GM12878 (cell line): ENCODE data around the gene DIS3L2. TPM values are rescaled to one million over a fixed set of nuclear protein-coding genes. Genes with fewer than 3 reads are reported as not detected.
A peak's percentile ranks its signal among the peaks of the same experiment; 100 is the strongest.
"Not testable (repeated sequence)": the region's sequence is repeated elsewhere in the genome, so short reads cannot be mapped to it uniquely, and the experiment has no call there.

Source experiments
- ATAC-seq: fragments of 200-7000 bp; cut with Tn5 transposase; 3 replicates; pipeline ENCODE4 v1.9.1; 2020; ENCODE audit warnings: mild to moderate bottlenecking, moderate library complexity
- BruUV-seq: library from RNA; stranded (reverse); fragments of 400-500 nt; replicated peaks from 2 replicates; lab custom pipeline; 2021; lab: Mats Ljungman, UMichigan
- CTCF ChIA-PET: fragments of 300-600 bp; sonication (Branson Sonifier 250); formaldehyde crosslinking; extraction: SDS; loops from one replicate; lab custom pipeline; 2021; ENCODE audit warnings: inconsistent platforms; lab: Yijun Ruan, JAX
- POLR2A ChIA-PET: fragments of 350-600 bp; formaldehyde crosslinking; extraction: SDS; loops from one replicate; lab custom pipeline; 2021; ENCODE audit warnings: inconsistent platforms; lab: Charles Lee
- RAD21 ChIA-PET: fragments of 300-600 bp; sonication (Branson Sonifier 250); formaldehyde crosslinking; loops from one replicate; lab custom pipeline; 2023; ENCODE audit warnings: antibody characterized with exemption; ENCODE audit not compliant: unreplicated experiment; lab: Charles Lee
- SMC1A ChIA-PET: fragments of 300-600 bp; sonication (Branson Sonifier 250); formaldehyde crosslinking; loops from one replicate; lab custom pipeline; 2023; ENCODE audit not compliant: unreplicated experiment, uncharacterized antibody; lab: Charles Lee
- DNase-seq: peaks from one replicate; pipeline ENCODE4 v3.0.0-alpha.2; 2011; ENCODE audit warnings: low read depth, low spot score
- FAIRE-seq: peaks from 3 replicates; lab custom pipeline; 2011; peaks lifted over from hg19 to GRCh38; lab: Jason Lieb, UNC
- H2AFZ ChIP-seq: 2 replicates; pipeline ENCODE4 v1.6.0; 2011; ENCODE audit warnings: low read depth, low read length, control low read depth; ENCODE audit not compliant: control insufficient read depth
- H3K27ac ChIP-seq: 2 replicates; pipeline ENCODE4 v1.5.1; 2011; ENCODE audit warnings: control low read depth; ENCODE audit not compliant: control insufficient read depth, insufficient read depth
- H3K27me3 ChIP-seq, 2 experiments: replicated peaks in 1 of 2; 2 replicates each; pipeline versions ENCODE4 v1.6.0 to v1.6.1; 2011; ENCODE audit warnings: low read length in 1 of 2; ENCODE audit not compliant: control insufficient read depth in 2 of 2, insufficient read depth in 2 of 2
- H3K36me3 ChIP-seq, 2 experiments: 2 replicates each; pipeline ENCODE4 v1.5.1; 2011; ENCODE audit warnings: low read length in 1 of 2; ENCODE audit not compliant: control insufficient read depth in 2 of 2, insufficient read depth in 2 of 2
- H3K4me1 ChIP-seq: 2 replicates; pipeline ENCODE4 v1.6.1; 2011; ENCODE audit warnings: mild to moderate bottlenecking, low read length, moderate library complexity, mixed read lengths; ENCODE audit not compliant: control insufficient read depth, insufficient read depth
- H3K4me2 ChIP-seq: 2 replicates; pipeline ENCODE4 v1.6.0; 2011; ENCODE audit warnings: control low read depth; ENCODE audit not compliant: control insufficient read depth, insufficient read depth
- H3K4me3 ChIP-seq: fragments of 200-600 bp; sonication (generic); 2 replicates; pipeline ENCODE4 v1.5.1; 2016
- H3K79me2 ChIP-seq: 2 replicates; pipeline ENCODE4 v1.6.0; 2011; ENCODE audit warnings: low read length; ENCODE audit not compliant: control insufficient read depth, insufficient read depth
- H3K9ac ChIP-seq: 2 replicates; pipeline ENCODE4 v1.8.0; 2011; ENCODE audit warnings: low read length, control low read depth, mixed read lengths; ENCODE audit not compliant: control insufficient read depth, insufficient read depth
- H3K9me3 ChIP-seq: replicated peaks from 3 replicates; pipeline ENCODE4 v1.5.1; 2011; ENCODE audit warnings: mild to moderate bottlenecking, low read length; ENCODE audit not compliant: control insufficient read depth, insufficient read depth
- H4K20me1 ChIP-seq: 2 replicates; pipeline ENCODE4 v1.6.0; 2011; ENCODE audit not compliant: control insufficient read depth, insufficient read depth
- ATF7 ChIP-seq: fragments of 450-650 bp; IDR thresholded peaks from 2 replicates; pipeline ENCODE4 v1.6.1; 2016; ENCODE audit warnings: low read depth, mild to moderate bottlenecking
- FOXM1 ChIP-seq: IDR thresholded peaks from 2 replicates; pipeline ENCODE4 v1.6.1; 2012; ENCODE audit warnings: low read depth, mild to moderate bottlenecking, inconsistent platforms, low read length, moderate library complexity
- HCFC1 ChIP-seq: fragments of 150-350 bp; IDR thresholded peaks from 2 replicates; pipeline ENCODE4 v1.6.1; 2014; ENCODE audit warnings: low read length
- POU2F2 ChIP-seq: IDR thresholded peaks from 3 replicates; pipeline ENCODE4 v1.6.1; 2011; ENCODE audit warnings: low read depth, mild to moderate bottlenecking, low read length, borderline replicate concordance
- RAD51 ChIP-seq: fragments of 450-650 bp; IDR thresholded peaks from 2 replicates; pipeline ENCODE4 v1.6.1; 2016; ENCODE audit warnings: moderate library complexity, mild to moderate bottlenecking, inconsistent platforms
- SMAD5 ChIP-seq: IDR thresholded peaks from 2 replicates; pipeline ENCODE4 v1.6.1; 2016; ENCODE audit warnings: antibody characterized with exemption, low read depth
- WGBS: methylation state at CpG from one replicate; pipeline ENCODE4 v1.1.6; 2016; ENCODE audit warnings: low lambda C conversion rate; ENCODE audit not compliant: insufficient replicate concordance, insufficient coverage; ENCODE audit errors: missing lambda C conversion rate; 5-methylcytosine and 5-hydroxymethylcytosine counted together
- in situ Hi-C: fragments of 300-500 bp; cut with MboI; formaldehyde crosslinking; loops from 9 replicates; pipeline ENCODE4 v1.14.3; 2018; ENCODE audit warnings: mixed read lengths
- intact Hi-C: fragments of 100-400 bp; cut with micrococcal nuclease; formaldehyde crosslinking; loops from one replicate; pipeline ENCODE4 v1.14.2; 2022; ENCODE audit not compliant: unreplicated experiment
- polyA plus RNA-seq, 11 experiments: library from polyadenylated mRNA; depleted of rRNA in 4 of 11; unstranded in 6 of 11; stranded (reverse) in 5 of 11; fragments of >200 nt; fragmentation: Nextera tagmentation in 4 of 11; fragmentation: Illumina TruSeq in 1 of 11; extraction: Ambion mirVana in 4 of 11; extraction: Trizol in 1 of 11; gene quantifications; 1 replicate in 1 of 11; 2 replicates in 10 of 11; pipeline versions ENCODE4 v1.2.1 to v1.2.3, GENCODE V29; 2011 to 2016; ENCODE audit warnings: inconsistent platforms in 2 of 11, missing spikeins in 2 of 11, low read depth in 1 of 11
- total RNA-seq, 4 experiments: library from RNA; depleted of rRNA in 3 of 4; stranded (reverse); fragments of >200 nt in 3 of 4; fragmentation: Illumina TruSeq in 1 of 4; extraction: Trizol in 1 of 4; gene quantifications; 2 replicates each; pipeline versions ENCODE4 v1.2.1 to v1.2.3, GENCODE V29; 2013 to 2021

Gene DIS3L2
- total and polyA plus RNA-seq, 10 of the 15 experiments (the other 5 are each of a cell fraction or from before 2014, with no cell fraction given) = 3.5 to 27.1 (median 16.0) TPM

GRCh38 chr2:232115728-232116361, 154.3 kb downstream of the DIS3L2 start:
- CTCF ChIA-PET = interaction anchor here (0.9 to 2.7 kb wide), 2 partner anchors 10 to 89 kb away, joined by 3 to 10 read pairs; no protein-coding TSS in a partner anchor
- in situ Hi-C loops, H3K4me3 ChIP-seq, H3K27me3 ChIP-seq, H4K20me1 ChIP-seq, H3K27ac ChIP-seq, H3K9me3 ChIP-seq, H3K4me1 ChIP-seq, FAIRE-seq, ATAC-seq, DNase-seq, BruUV-seq, H3K36me3 ChIP-seq, intact Hi-C loops, H3K9ac ChIP-seq, H3K79me2 ChIP-seq, H3K4me2 ChIP-seq, H2AFZ ChIP-seq: not testable (repeated sequence)
- POLR2A ChIA-PET = interaction anchor here (1.5 kb wide), 1 partner anchor 8 kb away, joined by 3 read pairs; no protein-coding TSS in a partner anchor
- SMC1A ChIA-PET = interaction anchor here (0.9 to 1.3 kb wide), 3 partner anchors 10 to 54 kb away, joined by 3 to 4 read pairs (median 3); no protein-coding TSS in a partner anchor
- RAD21 ChIA-PET = interaction anchor here (1.1 kb wide), 1 partner anchor 114 kb away, joined by 5 read pairs; no protein-coding TSS in a partner anchor
- WGBS = over 99% methylated on average over 6 of the region's 6 CpGs

- CTCF ChIA-PET = interaction anchor here (1.3 to 2.7 kb wide), 2 partner anchors 9 to 12 kb away, joined by 4 to 10 read pairs; no protein-coding TSS in a partner anchor
- peaks cover 0 to 3% of the 10 kb centered on the region in 2 experiments; a peak in 2 of 4 replicates for H3K36me3 ChIP-seq
- ATAC-seq = peak; percentile 23; the same call in 1 of the 3 replicates
- no peak overlapping the region for H2AFZ ChIP-seq
- FAIRE-seq = no peak
- no peak overlapping the region for H3K4me3 ChIP-seq
- H3K79me2 ChIP-seq = no peaks in the 10 kb centered on the region
- SMC1A ChIA-PET = interaction anchor here (0.9 to 1.3 kb wide), 3 partner anchors 9 to 53 kb away, joined by 3 to 4 read pairs (median 3); no protein-coding TSS in a partner anchor
- in situ Hi-C loops (no loop called here), intact Hi-C loops (no loop called here)
- DNase-seq = no peak
- POLR2A ChIA-PET = interaction anchor here (1.5 kb wide), 1 partner anchor 9 kb away, joined by 3 read pairs; no protein-coding TSS in a partner anchor
- RAD21 ChIA-PET = interaction anchor here (0.7 to 1.1 kb wide), 2 partner anchors 22 to 113 kb away, joined by 3 to 5 read pairs; no protein-coding TSS in a partner anchor
- BruUV-seq = no TSS peak
- no peaks in the 10 kb centered on the region for H4K20me1 ChIP-seq
- H3K4me1 ChIP-seq = no peaks in the 10 kb centered on the region
- no peak overlapping the region for H3K27ac ChIP-seq
- H3K9me3 ChIP-seq = no peaks in the 10 kb centered on the region
- no peak overlapping the region for H3K4me2 ChIP-seq
- WGBS = 17% methylated on average over 3 of the region's 3 CpGs
- no peak overlapping the region for H3K9ac ChIP-seq
- TF ChIP-seq RAD51 (no peak), HCFC1 (no peak), ATF7 (no peak), POU2F2 (no peak), SMAD5 (no peak), FOXM1 (no peak)
- TF ChIP-seq, all 136 proteins: peak for 0
- no peaks in the 10 kb centered on the region for H3K27me3 ChIP-seq
Observed at GRCh38 chr2:232116852-232117251, 155.3 kb downstream of the DIS3L2 start.
